Hematopoietic multipotent progenitor cell treated with erythropoietin and hydrocortisone succinate and interleukin-3 and kit ligand, for 8 days (in vitro differentiated cells): ENCODE data around the gene DDOST.
"Not testable (repeated sequence)": the region's sequence is repeated elsewhere in the genome, so short reads cannot be mapped to it uniquely, and the experiment has no call there.

Source experiments
- DNase-seq: peaks from one replicate; pipeline ENCODE4 v3.0.0-alpha.2; 2015

DDOST gene

DNA sequence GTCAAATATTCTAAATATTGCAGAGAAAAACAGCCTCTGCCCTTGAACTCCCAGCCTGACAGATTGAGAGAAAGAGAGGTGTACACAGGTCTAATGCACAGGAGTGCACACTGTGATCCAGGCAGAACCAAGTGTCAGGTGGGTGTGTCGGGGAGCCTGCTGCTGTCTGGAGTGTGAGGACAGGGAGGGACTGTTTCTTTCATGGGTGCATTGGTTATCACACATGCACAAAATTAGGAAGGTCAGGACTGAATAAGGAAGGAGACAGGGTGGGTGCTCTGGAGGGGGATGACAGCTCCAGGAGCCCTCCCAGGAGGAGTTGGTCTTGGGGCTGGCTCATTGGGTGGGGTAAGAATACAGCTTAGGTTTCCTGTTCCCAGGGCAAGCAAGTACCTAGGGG is 41.2 kb downstream of the DDOST start:
- DNase-seq: no peak

DNA sequence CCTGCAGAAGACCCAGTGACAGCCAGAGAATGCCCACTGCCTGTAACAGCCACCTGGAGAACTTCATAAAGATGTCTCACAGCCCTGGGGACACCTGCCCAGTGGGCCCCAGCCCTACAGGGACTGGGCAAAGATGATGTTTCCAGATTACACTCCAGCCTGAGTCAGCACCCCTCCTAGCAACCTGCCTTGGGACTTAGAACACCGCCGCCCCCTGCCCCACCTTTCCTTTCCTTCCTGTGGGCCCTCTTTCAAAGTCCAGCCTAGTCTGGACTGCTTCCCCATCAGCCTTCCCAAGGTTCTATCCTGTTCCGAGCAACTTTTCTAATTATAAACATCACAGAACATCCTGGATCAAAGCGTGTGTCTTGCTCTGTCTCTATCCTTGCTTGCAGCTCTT is 42.6 kb downstream of the DDOST start:
- DNase-seq: no peak

GRCh38 chr1:20616847-20617487 is 44.2 kb downstream of the DDOST start:
- no peak for DNase-seq

- DNase-seq: no peak
Observed at GRCh38 chr1:20615946-20616846, 45.0 kb downstream of the DDOST start.

- no peak for DNase-seq
Observed at GRCh38 chr1:20614131-20614579, 47.0 kb downstream of the DDOST start.

GRCh38 chr1:20612221-20612746 is 48.9 kb downstream of the DDOST start:
- DNase-seq: no peak

DNA sequence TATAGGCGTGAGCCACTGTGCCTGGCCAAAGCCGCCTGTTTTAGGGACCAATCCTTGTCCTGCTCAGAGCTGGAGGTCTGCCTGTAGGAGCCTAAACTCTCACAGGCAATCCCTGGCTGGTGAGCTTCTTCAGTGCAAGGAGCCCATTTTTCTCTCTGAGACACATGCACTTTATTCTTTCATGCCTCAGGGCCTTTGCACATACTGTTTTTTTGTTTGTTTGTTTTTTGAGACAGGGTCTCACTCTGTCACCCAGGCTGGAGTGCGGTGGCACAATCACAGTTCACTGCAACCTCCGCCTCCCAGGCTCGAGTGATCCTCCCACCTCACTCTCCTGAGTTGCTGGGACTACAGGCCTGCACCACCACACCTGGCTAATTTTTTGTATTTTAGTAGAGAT is 49.5 kb downstream of the DDOST start:
- no peak for DNase-seq

DNA sequence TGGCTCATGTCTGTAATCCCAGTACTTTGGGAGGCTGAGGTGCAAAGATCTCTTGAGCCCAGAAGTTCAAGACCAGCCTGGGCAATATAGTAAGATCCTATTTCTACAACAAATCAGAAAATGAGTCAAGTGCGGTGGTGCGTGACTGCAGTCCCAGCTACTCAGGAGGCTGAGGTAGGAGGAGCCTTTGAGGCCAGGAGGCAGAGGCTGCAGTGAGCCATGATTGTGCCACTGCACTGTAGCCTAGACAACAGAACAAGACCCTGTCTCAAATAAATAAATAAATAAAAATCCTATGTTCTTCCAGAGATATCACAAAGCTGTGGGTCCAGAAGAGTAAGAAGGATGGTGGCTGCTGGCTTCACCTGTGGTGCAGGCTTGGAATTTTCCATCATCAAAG is 50.2 kb downstream of the DDOST start:
- DNase-seq: no peak

DNA sequence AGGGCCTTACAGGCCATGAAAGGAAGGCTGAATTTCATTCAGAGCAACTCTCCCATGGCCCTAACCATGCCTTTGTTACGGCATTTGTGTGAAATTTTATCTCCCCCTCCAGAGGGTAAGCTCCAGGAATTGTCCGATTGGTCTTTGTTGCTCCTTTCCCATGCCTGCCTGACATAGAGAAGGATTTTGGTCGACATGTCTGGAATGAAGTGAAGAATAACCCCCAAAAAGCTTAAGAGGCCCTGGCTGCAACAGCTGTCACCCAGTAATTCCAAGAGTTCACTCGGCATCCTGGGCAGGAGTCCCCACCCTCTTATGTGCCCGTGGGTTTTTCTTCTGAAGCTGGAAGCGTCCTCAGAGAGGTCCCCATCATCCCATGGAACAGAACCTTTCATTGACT is 51.6 kb downstream of the DDOST start:
- no peak for DNase-seq

GRCh38 chr1:20606801-20607570 is 54.2 kb downstream of the DDOST start:
- not testable (repeated sequence) for DNase-seq

DNA sequence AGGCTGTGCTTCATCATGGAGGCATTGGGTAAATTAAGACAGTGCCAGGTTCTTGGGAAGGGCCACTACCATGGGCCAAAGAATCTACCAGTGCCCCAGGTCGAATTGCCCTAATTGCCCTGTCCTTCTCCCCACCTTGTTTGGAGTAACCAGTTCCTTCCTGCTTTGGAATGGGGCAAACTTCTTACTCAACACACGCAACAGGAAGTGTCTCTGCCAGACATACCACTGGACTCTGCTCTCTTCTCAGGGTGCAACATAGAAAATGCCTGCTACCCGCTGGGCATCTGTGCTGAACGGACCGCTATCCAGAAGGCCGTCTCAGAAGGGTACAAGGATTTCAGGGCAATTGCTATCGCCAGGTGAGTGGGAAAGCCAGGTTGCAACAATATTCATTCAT is 56.5 kb downstream of the DDOST start:
- DNase-seq: no peak

DNA sequence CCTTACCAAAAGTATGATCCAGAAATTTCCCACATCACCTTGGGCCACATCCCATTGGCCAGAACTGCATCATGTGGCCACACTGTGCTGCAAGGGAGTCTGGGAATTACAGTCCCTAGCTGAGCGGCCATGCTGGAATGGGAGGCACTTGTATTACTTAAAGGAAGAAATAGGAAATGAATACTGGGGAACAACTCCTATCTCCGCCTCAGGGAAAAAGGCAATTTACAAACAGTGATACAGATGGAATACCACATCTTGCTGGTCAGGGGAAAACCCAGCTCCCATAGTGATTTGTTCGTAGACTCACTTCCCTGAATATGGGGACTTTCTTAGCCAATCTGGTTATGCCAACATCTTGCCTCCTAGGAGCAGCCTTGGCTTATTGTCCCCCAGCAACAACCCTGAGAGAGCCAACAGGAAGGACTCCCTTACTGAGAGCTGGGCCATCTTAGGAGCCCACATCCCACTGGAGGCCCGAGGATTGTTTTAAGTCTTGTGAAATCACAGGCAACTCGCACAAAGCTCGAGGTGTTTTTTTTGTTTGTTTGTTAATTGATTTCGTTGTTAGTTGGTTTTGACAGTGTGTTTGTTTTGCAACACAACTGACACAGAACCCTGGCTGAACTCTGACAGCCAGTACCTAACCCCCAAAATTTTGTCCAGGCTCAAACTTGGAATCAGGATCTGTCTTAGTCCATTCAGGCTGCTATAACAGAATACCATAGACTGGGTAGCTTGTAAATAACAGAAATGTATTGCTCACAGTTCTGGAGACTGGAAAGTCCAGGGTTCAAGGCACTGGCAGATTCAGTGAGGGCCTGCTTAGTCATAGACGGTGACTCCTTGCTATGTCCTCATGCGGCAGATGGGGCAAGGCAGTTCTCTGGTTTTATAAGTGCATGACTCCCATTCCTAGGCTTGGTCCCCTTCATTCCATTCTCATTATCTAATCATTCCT is 57.4 kb downstream of the DDOST start:
- no peak for DNase-seq

GRCh38 chr1:20602851-20603450 is 58.2 kb downstream of the DDOST start:
- no peak for DNase-seq
